Measurements from ENCODE around the gene KRTAP27-1.

GRCh38 chr21:30349572-30349971, 12.1 kb upstream of the KRTAP27-1 start:
- TF ChIP-seq CTCF (conservative IDR thresholded peaks at IDR 0.05 in 1 of 2, IDR thresholded peaks at IDR 0.05 in 1 of 2; ENCODE audit: low read depth in 1 of 2, low read length in 2 of 2), result no peak
- TF ChIP-seq EZH2 (IDR thresholded peaks at IDR 0.05; ENCODE audit: low read length, missing control alignments), result no peak
